Caco-2 (cell line): ENCODE measurements around the gene TSPAN32. TPM values are rescaled to one million over a fixed set of nuclear protein-coding genes. Genes with fewer than 3 reads are reported as not detected.

Experiments used
- BruUV-seq: library from RNA; stranded (reverse); fragments of 400-500 nt; replicated peaks from 2 replicates; lab custom pipeline; 2021; lab: Mats Ljungman, UMichigan
- CTCF ChIA-PET: fragments of 300-600 bp; sonication (Branson Sonifier 250); formaldehyde crosslinking; loops from one replicate; lab custom pipeline; 2022; ENCODE audit warnings: antibody characterized with exemption; lab: Charles Lee
- POLR2A ChIA-PET: fragments of 300-600 bp; sonication (Branson Sonifier 250); formaldehyde crosslinking; loops from one replicate; lab custom pipeline; 2022; ENCODE audit warnings: antibody characterized with exemption; lab: Charles Lee
- DNase-seq, 2 experiments: peaks; one replicate each; pipeline versions ENCODE4 v3.0.0 to v3.0.0-alpha.2; 2020 to 2022
- H3K27me3 ChIP-seq: replicated peaks from 2 replicates; pipeline ENCODE4 v1.6.0; 2011; ENCODE audit warnings: low read length; ENCODE audit not compliant: control insufficient read depth, insufficient read depth
- H3K36me3 ChIP-seq: 2 replicates; pipeline ENCODE4 v1.5.1; 2011; ENCODE audit warnings: low read length; ENCODE audit not compliant: control insufficient read depth, insufficient read depth
- H3K4me1 ChIP-seq: fragments of 250-450 bp; sonication (Bioruptor Pico); 2 replicates; pipeline ENCODE4 v1.5.1; 2020; ENCODE audit warnings: mild to moderate bottlenecking
- H3K4me3 ChIP-seq: 2 replicates; pipeline ENCODE4 v1.5.1; 2011; ENCODE audit warnings: low read depth, mild to moderate bottlenecking, control low read depth, low read length
- H3K9me3 ChIP-seq: fragments of 250-450 bp; sonication (Bioruptor Pico); 2 replicates; pipeline ENCODE4 v1.5.1; 2020; ENCODE audit warnings: mild to moderate bottlenecking, moderate library complexity
- H3K27ac Mint-ChIP-seq: one replicate; pipeline ENCODE4 v1.8.0; 2022; ENCODE audit warnings: mixed read lengths; ENCODE audit not compliant: unreplicated experiment
- H3K27me3 Mint-ChIP-seq: one replicate; pipeline ENCODE4 v1.8.0; 2022; ENCODE audit warnings: mixed read lengths; ENCODE audit not compliant: insufficient read depth, unreplicated experiment
- H3K36me3 Mint-ChIP-seq: one replicate; pipeline ENCODE4 v1.8.0; 2022; ENCODE audit warnings: mild to moderate bottlenecking, mixed read lengths; ENCODE audit not compliant: insufficient read depth, unreplicated experiment
- H3K4me1 Mint-ChIP-seq: one replicate; pipeline ENCODE4 v1.8.0; 2022; ENCODE audit warnings: low read depth, mixed read lengths; ENCODE audit not compliant: unreplicated experiment
- H3K4me3 Mint-ChIP-seq: one replicate; pipeline ENCODE4 v1.8.0; 2022; ENCODE audit warnings: mild to moderate bottlenecking, moderate library complexity, mixed read lengths; ENCODE audit not compliant: unreplicated experiment
- H3K9me3 Mint-ChIP-seq: one replicate; pipeline ENCODE4 v1.8.0; 2022; ENCODE audit warnings: mixed read lengths; ENCODE audit not compliant: unreplicated experiment
- CTCF ChIP-seq, 2 experiments: fragments of 200-600 bp in 1 of 2; IDR thresholded peaks; 1 replicate in 1 of 2; 2 replicates in 1 of 2; pipeline versions ENCODE4 v1.5.1 to v1.8.0; 2011 to 2022; ENCODE audit warnings: antibody characterized with exemption in 1 of 2, control low read depth in 1 of 2, inconsistent platforms in 1 of 2, low read depth in 1 of 2, low read length in 1 of 2, mild to moderate bottlenecking in 1 of 2, moderate library complexity in 1 of 2; ENCODE audit not compliant: insufficient read depth in 1 of 2, severe bottlenecking in 1 of 2, unreplicated experiment in 1 of 2
- intact Hi-C: fragments of 100-400 bp; cut with micrococcal nuclease; formaldehyde crosslinking; loops from one replicate; pipeline ENCODE4 v1.10.0; 2022; ENCODE audit not compliant: unreplicated experiment
- total RNA-seq: library from RNA; stranded (reverse); gene quantifications from 2 replicates; pipeline ENCODE4 v1.2.3, GENCODE V29; 2022

Gene TSPAN32
- total RNA-seq, 1 experiment from 2014 or later: 1.2 TPM

GRCh38 chr11:2314525-2315394 lies 12.9 kb downstream of the TSPAN32 start:
- Histone ChIP-seq H3K9me3 (no peaks in the 10 kb centered on the region), H3K4me1 (no peaks in the 10 kb centered on the region), H3K4me3 (no peak overlapping the region), H3K36me3 (no peaks in the 10 kb centered on the region), H3K27me3 (no peaks in the 10 kb centered on the region)
- ChIA-PET POLR2A (no interaction called here), CTCF (no interaction called here)
- H3K27me3 Mint-ChIP-seq: no peaks in the 10 kb centered on the region
- H3K9me3 Mint-ChIP-seq: no peaks in the 10 kb centered on the region
- no TSS peak for BruUV-seq
- no peaks in the 10 kb centered on the region for H3K4me1 Mint-ChIP-seq
- intact Hi-C loops: no loop called here
- no peaks in the 10 kb centered on the region for H3K36me3 Mint-ChIP-seq
- DNase-seq: no peak
- no peak for TF ChIP-seq CTCF (IDR thresholded peaks at IDR 0.05; ENCODE audit: insufficient read depth in 1 of 2, low read depth in 1 of 2, low read length in 1 of 2, severe bottlenecking in 1 of 2, unreplicated experiment in 1 of 2)
- no peak overlapping the region for H3K27ac Mint-ChIP-seq
- no peak overlapping the region for H3K4me3 Mint-ChIP-seq

GRCh38 chr11:2315395-2316168 lies 13.8 kb downstream of the TSPAN32 start:
- H3K36me3 Mint-ChIP-seq: no peaks in the 10 kb centered on the region
- H3K9me3 ChIP-seq: no peaks in the 10 kb centered on the region
- no peak for TF ChIP-seq CTCF (IDR thresholded peaks at IDR 0.05; ENCODE audit: insufficient read depth in 1 of 2, low read depth in 1 of 2, low read length in 1 of 2, severe bottlenecking in 1 of 2, unreplicated experiment in 1 of 2)
- intact Hi-C loops: no loop called here
- BruUV-seq: no TSS peak
- H3K4me1 ChIP-seq: no peaks in the 10 kb centered on the region
- DNase-seq: peak in 1 of 2 experiments; percentile 27
- H3K4me1 Mint-ChIP-seq: no peaks in the 10 kb centered on the region
- CTCF ChIA-PET: interaction anchor here (1.2 kb wide), 1 partner anchor 105 kb away, joined by 3 read pairs; no protein-coding TSS in a partner anchor
- H3K4me3 ChIP-seq: no peak overlapping the region
- no peaks in the 10 kb centered on the region for H3K36me3 ChIP-seq
- H3K27me3 ChIP-seq: no peaks in the 10 kb centered on the region
- H3K27ac Mint-ChIP-seq: no peak overlapping the region
- no peaks in the 10 kb centered on the region for H3K9me3 Mint-ChIP-seq
- POLR2A ChIA-PET: no interaction called here
- no peaks in the 10 kb centered on the region for H3K27me3 Mint-ChIP-seq
- H3K4me3 Mint-ChIP-seq: no peak overlapping the region

GRCh38 chr11:2316169-2316962 lies 14.6 kb downstream of the TSPAN32 start:
- Mint-ChIP-seq H3K27ac (no peak overlapping the region), H3K4me3 (no peak overlapping the region), H3K36me3 (no peaks in the 10 kb centered on the region), H3K27me3 (no peaks in the 10 kb centered on the region), H3K4me1 (no peaks in the 10 kb centered on the region), H3K9me3 (no peaks in the 10 kb centered on the region)
- POLR2A ChIA-PET: no interaction called here
- H3K4me3 ChIP-seq: no peak overlapping the region
- DNase-seq: peak in 1 of 2 experiments; percentile 25
- CTCF ChIA-PET: interaction anchor here (0.9 to 1.2 kb wide), 2 partner anchors 12 to 105 kb away, joined by 3 to 4 read pairs; no protein-coding TSS in a partner anchor
- no peak for TF ChIP-seq CTCF (IDR thresholded peaks at IDR 0.05; ENCODE audit: insufficient read depth in 1 of 2, low read depth in 1 of 2, low read length in 1 of 2, severe bottlenecking in 1 of 2, unreplicated experiment in 1 of 2)
- H3K36me3 ChIP-seq: no peaks in the 10 kb centered on the region
- H3K27me3 ChIP-seq: no peaks in the 10 kb centered on the region
- no peaks in the 10 kb centered on the region for H3K4me1 ChIP-seq
- intact Hi-C loops: no loop called here
- H3K9me3 ChIP-seq: no peaks in the 10 kb centered on the region
- no TSS peak for BruUV-seq
